SKM-1 treated with dmso at 0.1 percent for 144 hours (cell line): ENCODE results near the gene MTPN.

Experiments used
- DNase-seq: peaks from one replicate; lab custom pipeline; 2025; ENCODE audit not compliant: unreplicated experiment; lab: John Stamatoyannopoulos, UW

MTPN gene

GRCh38 chr7:135990258-135990657 lies 13.1 kb upstream of the MTPN start:
- no peak for DNase-seq

DNA sequence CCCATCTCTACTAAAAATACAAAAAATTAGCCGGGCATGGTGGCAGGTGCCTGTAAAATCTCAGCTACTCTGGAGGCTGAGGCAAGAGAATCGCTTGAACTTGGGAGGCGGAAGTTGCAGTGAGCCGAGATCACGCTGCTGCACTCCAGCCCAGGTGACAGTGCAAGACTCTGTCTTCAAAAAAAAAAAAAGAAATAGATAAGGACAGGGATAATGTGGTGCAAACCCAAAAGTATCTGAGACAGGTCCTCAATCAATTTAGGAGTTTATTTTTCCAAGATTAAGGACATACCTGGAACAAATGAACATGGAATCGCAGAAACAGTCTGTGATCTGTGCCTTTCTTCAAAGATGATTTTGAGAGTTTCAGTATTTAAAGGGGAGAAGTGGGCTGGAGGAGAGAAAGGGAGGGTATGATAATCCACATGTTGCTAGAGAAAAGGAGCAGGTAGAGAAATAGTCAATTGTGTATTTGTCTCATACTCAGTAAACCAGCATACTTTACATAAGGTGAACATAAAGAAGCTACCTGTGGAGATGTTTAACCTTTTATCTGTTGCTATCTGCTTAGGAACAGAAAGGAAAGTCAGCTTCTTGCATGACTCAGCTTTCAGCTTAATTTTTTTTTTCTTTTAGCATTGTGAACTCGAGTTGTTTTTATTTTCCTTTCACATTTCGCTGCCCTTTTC lies 4.9 kb upstream of the MTPN start:
- DNase-seq: no peak

- DNase-seq: no peak
Observed at GRCh38 chr7:135980665-135981180, 3.6 kb upstream of the MTPN start.

DNA sequence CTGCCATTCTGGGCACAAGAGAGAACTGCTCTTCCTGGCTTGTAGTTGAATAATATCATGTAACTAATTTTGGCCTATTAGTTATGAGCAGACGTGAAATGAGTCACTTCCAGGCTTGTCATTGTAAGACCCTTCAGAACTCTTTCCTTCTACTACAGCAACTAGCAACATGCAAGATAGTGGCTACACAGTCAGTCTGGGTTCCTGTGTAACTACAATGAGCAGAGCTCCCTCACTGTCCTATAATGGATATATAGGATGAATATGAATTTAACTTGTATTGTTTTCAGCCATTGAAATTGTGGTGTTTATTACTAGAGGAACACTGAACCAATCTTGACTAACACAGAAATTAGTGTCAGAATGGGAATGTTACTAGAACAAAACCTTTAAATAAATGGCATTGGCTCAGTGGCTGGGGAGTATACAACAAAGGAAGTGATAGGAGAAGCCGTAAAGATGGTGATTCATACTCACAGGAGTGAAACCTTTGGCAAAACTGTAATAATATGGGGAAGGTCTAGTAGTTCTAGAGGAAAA lies 2.9 kb upstream of the MTPN start:
- no peak for DNase-seq

DNA sequence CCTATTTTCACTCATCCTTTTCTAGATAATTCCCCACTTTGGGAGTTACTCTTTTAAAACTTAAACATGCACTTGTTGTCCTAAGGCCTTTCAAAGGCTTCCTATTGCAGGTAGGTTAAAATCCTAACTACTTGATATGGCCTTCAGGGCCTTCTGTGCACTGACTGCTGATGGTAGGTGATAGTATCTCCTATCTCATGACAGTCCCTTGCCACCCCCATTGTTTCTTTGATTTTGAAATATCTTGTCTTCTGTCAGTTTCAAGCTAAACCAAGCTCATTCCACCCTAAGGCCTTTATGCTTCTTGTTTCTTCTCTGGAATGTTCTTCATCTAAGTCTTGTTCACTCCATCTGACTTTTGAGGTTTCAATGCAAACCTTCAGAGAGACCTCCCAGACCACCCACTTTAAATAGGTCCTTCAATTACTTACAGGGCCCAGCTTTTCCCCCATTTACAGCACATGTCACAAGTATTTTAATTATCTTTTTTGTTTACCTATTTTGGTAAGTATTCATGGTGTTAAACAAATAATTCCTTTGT lies 2.4 kb upstream of the MTPN start:
- DNase-seq: no peak

DNA sequence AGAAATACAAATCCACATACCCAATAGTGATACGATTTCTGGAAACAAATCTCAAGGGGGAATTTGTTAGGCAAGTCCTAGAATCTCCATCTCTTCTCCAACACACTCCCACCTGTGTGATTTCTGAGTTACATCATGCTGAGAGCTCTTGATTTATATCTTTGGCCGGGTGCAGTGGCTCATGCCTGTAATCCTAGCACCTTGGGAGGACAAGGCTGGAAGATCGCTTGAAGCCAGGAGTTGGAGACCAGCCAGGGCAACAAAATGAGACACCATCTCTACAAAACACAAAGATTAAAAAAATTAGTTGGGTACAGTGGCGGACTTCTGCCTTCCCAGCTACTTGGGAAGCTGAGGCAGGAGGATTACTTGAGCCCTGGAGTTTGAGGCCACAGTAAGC lies 1.5 kb upstream of the MTPN start:
- no peak for DNase-seq

GRCh38 chr7:135977742-135978066 lies 545 bp upstream of the MTPN start:
- DNase-seq: no peak

GRCh38 chr7:135976312-135977006 lies 700 bp downstream of the MTPN start:
- no peak for DNase-seq

DNA sequence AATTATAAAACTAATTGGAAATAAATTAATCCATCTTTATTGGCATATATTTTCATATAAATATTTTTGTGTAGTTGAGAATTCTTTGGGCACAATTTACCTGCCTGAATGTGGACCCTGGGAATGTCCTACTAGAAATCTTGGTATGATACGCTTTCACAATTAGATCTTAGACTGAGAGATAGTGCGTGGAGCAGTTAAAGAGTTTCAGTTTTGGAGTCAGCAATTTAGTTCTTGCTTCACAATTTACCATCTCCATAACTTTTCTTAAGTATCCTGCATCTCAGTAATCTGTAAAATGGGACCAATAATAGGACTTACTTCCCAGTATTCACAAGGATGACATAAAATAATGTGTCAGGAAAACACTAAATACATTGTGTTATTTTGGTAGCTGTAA lies 2.0 kb downstream of the MTPN start:
- no peak for DNase-seq

DNA sequence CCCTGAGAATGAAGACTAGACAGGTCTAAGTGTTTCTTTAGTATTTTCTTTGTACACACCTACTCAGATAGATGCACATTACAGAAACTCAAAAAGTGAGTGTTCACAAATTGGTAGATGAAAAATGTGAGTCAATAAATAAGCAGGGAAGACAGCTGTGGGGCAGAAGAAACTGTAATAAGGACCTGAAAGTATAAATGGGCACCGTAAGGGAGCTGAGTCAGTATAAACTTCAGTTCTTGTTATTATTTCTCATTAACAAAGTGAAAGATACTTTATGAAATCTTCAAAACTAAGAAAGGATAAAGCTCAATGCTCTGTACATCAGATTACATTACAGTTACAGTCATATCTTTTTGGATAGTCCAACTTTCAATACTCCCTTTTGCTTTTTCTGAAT lies 2.5 kb downstream of the MTPN start:
- DNase-seq: no peak

- peak; percentile 72 for DNase-seq
Observed at GRCh38 chr7:135971366-135971725, 5.8 kb downstream of the MTPN start.

- peak; percentile 92 for DNase-seq
Observed at GRCh38 chr7:135970682-135971365, 6.3 kb downstream of the MTPN start.

- no peak for DNase-seq
Observed at GRCh38 chr7:135970045-135970444, 7.1 kb downstream of the MTPN start.

- DNase-seq: no peak
Observed at GRCh38 chr7:135966341-135967043, 10.7 kb downstream of the MTPN start.

GRCh38 chr7:135965602-135966001 lies 11.6 kb downstream of the MTPN start:
- no peak for DNase-seq

DNA sequence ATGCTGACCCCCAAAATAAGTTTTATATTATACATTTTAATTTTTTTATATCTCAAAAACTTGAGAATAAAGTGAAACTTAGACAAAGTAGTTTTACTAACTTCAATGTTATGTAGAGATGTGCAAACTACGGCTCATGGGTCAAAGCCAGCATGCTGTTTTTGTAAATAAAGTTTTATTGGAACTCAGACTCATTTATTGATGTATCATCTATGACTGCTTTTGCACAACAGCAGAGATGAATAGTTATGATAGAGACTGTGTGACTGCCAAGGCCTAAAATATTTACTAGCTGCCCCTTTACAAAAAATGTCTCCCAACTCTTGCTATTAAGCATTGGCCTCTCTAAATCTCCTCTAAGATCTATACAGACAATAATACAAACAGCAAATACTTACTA lies 12.4 kb downstream of the MTPN start:
- no peak for DNase-seq

DNA sequence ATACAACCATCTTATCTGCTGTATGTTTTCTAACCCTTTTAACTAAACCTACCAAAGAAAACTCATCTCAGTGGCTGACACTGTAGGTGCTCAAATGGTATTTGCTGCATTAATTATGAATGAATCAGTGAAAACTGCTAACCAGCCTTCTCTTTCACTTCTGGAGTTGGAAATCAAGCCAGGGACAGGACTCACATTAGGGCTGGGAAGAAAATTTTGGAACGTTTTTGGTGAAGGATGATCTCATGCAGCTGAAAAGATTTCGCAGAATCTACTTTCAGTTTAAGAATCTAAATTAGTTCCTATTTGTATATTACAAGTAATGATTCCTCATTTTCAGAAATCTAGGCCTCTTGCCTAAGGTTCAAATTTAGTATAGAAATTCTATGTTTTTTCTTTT lies 12.9 kb downstream of the MTPN start:
- DNase-seq: no peak

- DNase-seq: no peak
Observed at GRCh38 chr7:135962802-135963201, 14.4 kb downstream of the MTPN start.

GRCh38 chr7:135960709-135961451 lies 16.3 kb downstream of the MTPN start:
- DNase-seq: no peak

GRCh38 chr7:135959646-135960363 lies 17.4 kb downstream of the MTPN start:
- DNase-seq: no peak
